DMS153 (cell line): Measurements from ENCODE around the gene CDH22.

Experiments
- DNase-seq: peaks from one replicate; lab custom pipeline; 2025; lab: John Stamatoyannopoulos, UW

The CDH22 gene

DNA sequence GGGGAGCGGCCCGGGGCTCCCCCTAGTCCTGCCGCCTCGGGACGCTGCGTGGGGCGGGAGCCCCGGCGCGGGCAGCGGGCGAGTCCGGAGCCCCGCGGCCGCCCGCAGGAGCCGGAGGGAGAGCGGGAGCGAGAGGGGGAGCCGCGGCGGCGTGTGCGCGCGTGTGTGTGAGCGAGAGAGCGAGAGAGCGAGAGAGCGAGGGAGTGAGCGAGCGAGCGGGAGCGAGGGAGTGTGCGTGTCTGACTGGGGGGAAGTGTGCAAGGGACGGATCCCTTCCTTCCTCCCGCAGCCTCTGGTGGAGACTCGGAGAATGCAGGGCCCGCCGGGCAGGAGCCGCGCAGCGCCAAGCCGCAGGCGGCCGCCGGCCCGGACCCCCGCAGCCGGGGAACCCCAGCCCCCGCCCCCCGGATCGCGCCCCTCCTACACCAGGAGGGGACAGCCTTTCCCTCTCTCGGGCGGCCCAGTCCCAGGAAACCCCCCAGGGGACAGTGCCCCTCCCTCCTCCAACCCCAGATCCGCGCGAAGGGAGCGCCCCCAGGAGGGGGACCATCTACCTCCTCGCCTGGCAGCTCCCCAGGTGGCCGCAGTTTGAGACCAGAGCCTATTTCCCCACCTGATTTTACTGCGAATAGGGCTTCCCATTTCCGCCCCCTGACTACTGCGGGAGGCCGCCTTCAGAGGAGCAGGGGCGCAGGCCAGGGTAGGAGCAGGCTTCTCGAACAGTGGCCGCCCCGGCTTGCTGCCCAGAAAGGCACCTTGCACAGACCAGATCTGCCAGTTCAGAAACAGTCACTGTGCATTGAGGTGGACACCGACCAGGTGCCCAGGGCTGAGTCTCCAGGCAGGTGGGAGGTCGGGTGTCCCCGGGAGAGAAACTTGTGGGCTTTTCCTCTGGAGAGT, at the start of gene CDH22:
Gene CDH22, minus strand, starts transcription at position 241 of the 900 bp plus-strand sequence. CDS start 57,204 bp downstream, outside the sequence.
- DNase-seq: no peak

- DNase-seq: no peak
Observed at GRCh38 chr20:46357030-46357514, 48.8 kb upstream of the CDH22 start.

DNA sequence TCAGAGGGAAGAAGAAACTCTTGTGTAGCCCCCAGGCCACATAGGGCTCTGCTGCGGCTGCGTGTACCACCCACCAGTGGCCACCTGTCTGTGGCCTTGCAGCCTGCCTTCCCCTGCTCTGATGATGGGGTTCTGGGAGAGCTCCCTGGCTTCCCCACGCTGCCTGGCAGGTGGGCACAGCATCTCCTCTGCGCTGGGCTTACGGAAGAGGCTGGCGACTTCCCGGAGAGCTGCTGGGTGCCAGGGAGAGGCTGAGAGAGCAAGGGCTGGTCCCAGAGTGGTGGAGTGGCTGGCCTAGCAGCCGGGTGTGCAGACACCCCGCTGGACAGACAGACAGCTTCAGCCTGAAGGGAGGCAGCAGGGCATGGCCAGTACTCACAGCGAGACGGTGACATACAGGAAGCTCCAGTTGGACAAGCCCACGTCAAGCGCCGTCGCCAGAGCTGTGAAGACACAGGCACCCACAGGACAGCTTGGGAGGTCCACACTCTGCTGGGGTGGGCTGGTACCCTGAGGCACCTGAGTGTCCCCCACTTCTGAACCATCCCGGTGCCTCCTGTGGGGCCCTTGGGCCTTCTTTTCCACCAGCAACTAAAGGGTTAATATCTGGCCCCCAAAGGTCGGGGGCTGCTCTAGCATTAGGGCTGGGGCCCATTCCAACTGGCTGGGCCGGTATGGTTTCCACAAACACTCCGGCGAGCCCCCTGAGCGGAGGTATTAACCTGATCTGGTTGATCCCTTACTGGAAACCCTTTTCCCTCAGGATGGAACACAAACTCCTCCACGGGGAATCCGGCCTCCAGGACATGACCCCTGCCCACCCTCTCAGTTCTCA, 48.1 kb upstream of the CDH22 start:
- DNase-seq: no peak

DNA sequence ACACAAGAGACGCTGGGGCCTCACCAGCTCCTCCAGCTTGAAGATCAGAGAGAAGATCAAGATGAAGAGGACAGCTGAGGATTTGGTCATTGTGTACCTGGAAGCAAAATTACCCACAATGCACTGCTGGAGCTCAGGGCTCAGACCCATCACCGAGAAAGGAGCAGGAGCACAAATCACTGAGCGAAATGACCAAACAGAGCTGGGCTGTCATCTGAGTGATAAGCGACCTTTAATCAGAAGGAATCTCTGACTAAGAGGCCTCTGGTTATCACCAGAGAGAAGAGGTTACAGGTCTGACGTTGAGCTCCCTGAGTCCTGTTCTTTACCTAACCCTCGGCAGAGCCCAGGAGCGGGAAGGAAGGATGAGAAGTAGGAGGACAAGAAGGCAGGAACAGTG, 47.5 kb upstream of the CDH22 start:
- DNase-seq: no peak

DNA sequence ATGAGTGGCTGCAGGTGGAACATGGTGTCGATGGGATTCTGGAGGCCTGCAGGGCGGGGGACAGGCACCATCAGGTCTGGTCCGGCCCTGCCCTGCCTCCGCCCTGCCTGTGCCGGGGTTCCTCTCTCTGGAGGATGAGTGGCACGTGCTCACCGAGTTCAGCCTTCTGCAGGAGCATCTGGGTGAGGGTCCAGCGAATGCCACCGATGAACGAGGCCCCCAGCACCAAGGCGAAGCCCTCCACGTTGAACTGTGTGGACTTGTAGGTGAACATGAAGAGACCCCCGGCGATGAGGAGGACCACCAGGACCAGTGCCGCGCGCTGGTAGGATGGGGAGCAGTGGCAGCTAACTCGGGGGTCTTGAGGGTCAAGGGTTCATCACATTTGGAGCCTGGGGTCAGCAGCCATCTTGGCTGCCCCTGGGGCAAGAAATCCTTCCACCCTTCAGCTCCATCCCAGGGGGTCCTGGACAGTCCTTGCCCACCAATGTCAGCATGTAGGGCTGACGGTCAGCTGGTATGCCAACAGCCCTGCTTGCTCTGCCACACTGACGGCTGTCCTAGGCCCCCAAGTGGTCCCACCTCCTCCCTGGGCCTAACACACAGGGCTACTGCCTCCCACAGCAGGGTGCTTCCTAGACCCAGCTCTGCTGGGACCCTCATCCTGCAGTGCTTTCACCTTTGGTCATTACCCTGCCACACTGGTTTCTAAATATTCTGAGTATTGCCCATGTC, 46.8 kb upstream of the CDH22 start:
- no peak for DNase-seq

DNA sequence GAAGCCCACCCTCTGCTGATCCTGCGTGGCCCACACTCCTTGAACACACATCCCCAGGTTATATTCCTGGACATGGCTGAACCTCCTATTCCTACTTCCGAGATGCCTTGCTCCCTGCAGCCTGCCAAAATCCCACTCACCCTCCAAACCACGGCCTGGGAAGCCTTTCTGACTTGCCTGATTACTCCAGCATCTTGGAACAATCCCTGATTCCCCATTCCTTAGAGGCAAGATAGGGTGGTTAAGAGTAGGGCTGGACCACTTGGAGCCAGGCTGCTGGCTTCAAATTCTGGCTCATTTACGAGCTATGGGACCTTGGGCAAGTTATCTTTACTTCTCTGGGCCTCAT, 45.9 kb upstream of the CDH22 start:
- no peak for DNase-seq

DNA sequence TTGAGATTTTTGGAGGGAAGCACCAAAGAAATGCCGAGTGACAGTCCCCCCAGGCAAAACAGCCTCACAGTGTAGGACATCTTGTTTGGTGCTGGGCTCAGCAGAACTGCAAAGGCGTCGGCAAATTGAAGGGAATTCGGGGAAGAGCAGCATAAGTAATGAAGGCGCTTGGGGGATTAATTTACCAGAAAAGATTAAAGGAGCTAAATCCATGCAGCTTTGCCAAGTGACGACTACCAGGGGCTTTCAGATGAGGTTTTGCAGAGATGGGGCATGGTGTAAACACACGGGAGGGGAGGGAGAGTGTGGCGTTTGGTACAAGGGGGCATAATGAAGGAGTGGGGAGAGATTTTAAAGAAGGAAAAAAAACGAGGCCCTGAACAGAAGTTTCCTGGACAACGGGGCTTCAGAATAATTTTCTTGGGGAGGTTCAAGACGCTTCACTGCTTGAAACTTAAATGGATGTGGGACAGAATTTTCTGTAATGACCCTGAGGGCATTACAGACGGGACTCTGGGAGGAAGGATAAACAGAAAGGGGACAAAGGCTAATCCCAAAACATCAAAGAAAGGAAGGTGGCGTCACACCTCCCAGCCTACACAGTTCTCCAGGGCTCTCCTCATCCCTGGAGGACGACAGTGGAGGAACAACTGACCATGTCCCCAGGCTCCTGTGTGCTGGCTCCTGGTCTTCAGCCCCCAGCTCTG, 45.4 kb upstream of the CDH22 start:
- DNase-seq: no peak

- no peak for DNase-seq
Observed at GRCh38 chr20:46352370-46352938, 44.2 kb upstream of the CDH22 start.

GRCh38 chr20:46351357-46352058, 43.2 kb upstream of the CDH22 start:
- DNase-seq: no peak

DNA sequence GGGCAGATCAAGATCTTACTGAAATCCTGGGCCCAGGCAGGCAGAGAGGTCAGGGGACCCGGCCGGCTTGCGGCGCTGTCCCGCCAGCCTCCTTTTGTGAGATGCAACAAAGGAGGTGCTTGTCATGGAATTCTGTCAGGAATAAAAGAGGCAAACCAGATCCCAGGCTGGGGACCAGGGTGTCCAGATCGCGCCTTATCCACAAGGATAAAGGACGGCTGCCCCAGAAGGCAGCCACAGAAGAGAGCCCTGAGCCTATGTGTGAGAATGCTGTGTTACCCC, 42.6 kb upstream of the CDH22 start:
- no peak for DNase-seq

DNA sequence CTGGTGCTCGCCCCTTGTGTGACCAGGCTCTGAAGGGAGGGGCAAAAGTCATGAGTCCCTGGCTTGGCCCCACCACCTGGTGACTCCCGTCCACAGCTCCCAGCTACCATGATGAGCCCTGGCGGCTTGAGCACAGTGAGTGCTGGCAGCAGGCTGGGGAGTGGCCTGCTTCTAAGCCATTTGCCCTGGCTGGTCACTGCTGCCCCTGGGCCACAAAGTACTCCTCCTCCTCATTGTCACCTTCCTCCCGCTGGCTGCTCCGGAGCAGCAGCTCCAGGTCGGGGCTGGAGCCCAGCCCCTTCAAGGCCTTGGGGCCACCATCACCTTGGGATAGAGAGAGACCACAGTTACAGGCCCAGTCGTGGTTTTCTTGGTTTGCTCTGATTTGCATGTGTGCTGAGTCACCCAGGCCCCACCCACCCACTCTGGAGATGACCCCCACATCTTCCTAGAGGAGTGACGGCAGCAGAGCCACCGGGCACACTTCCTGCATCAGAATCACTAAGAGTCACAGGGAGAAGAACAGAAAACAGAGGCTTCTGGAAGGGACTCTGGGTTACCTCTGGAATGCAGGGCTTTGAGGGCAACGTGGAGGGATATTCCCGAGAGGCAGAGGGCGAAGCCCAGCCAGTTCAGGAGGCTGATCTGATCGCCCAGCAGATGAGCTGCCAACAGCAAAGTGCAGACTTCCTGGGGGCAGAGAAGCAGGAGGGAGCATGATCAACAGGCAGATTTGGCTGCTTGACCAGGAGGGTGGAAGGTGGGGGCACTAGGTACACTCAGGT, 42.1 kb upstream of the CDH22 start:
- DNase-seq: no peak

DNA sequence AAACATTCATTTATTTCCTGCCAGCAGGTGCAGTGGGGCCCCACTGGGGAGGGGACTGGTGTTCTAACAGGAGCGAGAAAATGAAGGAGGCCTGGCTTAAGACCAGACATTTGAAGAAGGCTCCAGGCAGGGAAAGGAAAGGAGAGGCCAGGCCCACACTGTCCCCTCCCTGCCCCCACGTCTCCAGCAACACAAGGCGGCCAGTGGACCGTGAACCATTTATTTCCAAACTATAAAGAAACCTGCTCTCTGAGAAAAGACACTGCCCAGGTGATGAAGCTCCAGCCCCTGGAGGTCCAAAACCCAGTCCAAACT, 41.4 kb upstream of the CDH22 start:
- DNase-seq: no peak

GRCh38 chr20:46349035-46349741, 40.9 kb upstream of the CDH22 start:
- DNase-seq: peak; percentile 35

- DNase-seq: no peak
Observed at GRCh38 chr20:46347841-46348803, 39.8 kb upstream of the CDH22 start.

- no peak for DNase-seq
Observed at GRCh38 chr20:46346770-46347169, 38.5 kb upstream of the CDH22 start.

DNA sequence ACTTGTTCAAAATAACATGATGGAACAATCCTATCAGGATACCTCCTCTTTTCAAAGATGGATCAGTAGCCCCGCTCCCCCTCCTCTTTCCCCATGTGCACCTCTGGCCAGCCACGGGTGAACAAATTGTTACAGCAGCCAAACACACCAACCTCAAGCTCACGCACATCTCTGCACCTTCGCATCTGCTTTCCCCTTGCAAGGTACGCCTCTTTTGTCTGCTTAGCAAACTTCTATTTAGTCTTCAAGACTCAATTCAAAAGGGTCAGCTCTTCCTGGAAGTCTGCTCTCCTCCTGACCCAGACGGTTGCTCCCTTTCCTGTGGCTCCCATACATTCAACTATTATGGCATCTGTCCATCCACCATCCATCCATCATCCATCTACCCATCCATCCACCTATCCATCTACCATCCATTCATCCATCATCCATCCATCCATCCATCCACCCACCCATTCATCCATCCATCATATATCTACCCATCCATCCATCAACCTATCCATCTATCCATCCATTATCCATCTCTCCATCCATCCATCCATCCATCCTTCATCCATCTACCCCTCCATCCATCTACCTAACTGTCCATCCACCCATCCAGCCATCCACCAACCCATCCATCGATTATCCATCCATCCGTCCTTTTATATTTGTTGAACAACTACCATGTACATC, 36.3 kb upstream of the CDH22 start:
- no peak for DNase-seq

DNA sequence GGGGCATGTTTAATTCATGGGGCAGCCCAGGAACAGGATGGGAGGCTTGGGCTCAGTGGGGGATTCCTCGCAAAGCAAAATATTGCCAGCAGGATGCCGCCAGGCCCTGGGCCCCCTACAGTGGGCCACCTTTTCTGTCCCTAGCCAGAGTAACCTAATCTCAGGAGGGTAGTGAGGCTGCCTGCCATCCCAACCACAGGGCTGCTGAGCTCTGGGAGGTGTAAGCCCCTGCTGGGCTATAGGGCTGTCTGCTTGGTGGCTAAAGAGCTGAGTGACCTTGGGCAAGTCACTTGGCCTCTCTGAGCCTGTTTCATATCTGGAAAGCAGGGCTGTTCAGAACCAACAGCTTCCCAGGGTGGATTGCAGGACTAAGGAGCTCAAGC, 35.7 kb upstream of the CDH22 start:
- DNase-seq: no peak
